H9 (cell line): Measurements from ENCODE around the gene KDM2B. TPM values are rescaled to one million over a fixed set of nuclear protein-coding genes. Genes with fewer than 3 reads are reported as not detected.

Experiments
- DNase-seq: peaks from one replicate; pipeline ENCODE4 v3.0.0-alpha.2; 2017
- H2AFZ ChIP-seq: one replicate; pipeline ENCODE4 v1.6.1; 2013; ENCODE audit warnings: mild to moderate bottlenecking, low read length, control low read depth, moderate library complexity
- H2AK5ac ChIP-seq: 2 replicates; pipeline ENCODE4 v1.6.1; 2013; ENCODE audit warnings: low read length, control low read depth, mixed read lengths; ENCODE audit not compliant: insufficient read length
- H2BK120ac ChIP-seq: one replicate; pipeline ENCODE4 v1.6.1; 2013; ENCODE audit warnings: low read depth, mild to moderate bottlenecking, low read length, control low read depth, inconsistent platforms; ENCODE audit not compliant: poor library complexity, severe bottlenecking
- H2BK12ac ChIP-seq: 2 replicates; pipeline ENCODE4 v1.6.1; 2013; ENCODE audit warnings: low read length, control low read depth, mixed read lengths, low read depth; ENCODE audit not compliant: insufficient read length
- H2BK15ac ChIP-seq: 2 replicates; pipeline ENCODE4 v1.6.1; 2013; ENCODE audit warnings: low read depth, low read length, control low read depth
- H2BK20ac ChIP-seq: one replicate; pipeline ENCODE4 v1.6.1; 2013; ENCODE audit warnings: low read depth, mild to moderate bottlenecking, low read length, control low read depth, inconsistent platforms; ENCODE audit not compliant: poor library complexity, severe bottlenecking
- H2BK5ac ChIP-seq: 2 replicates; pipeline ENCODE4 v1.6.1; 2013; ENCODE audit warnings: low read length, control low read depth, mixed read lengths; ENCODE audit not compliant: insufficient read length
- H3K14ac ChIP-seq: 2 replicates; pipeline ENCODE4 v1.6.1; 2013; ENCODE audit warnings: low read length, control low read depth; ENCODE audit not compliant: insufficient read depth
- H3K18ac ChIP-seq: 2 replicates; pipeline ENCODE4 v1.6.1; 2013; ENCODE audit warnings: low read depth, mild to moderate bottlenecking, mixed read lengths, low read length, control low read depth; ENCODE audit not compliant: insufficient read length
- H3K23ac ChIP-seq: 2 replicates; pipeline ENCODE4 v1.6.1; 2013; ENCODE audit warnings: low read length, control low read depth, mixed read lengths, low read depth; ENCODE audit not compliant: insufficient read length
- H3K23me2 ChIP-seq: 2 replicates; pipeline ENCODE4 v1.6.1; 2013; ENCODE audit warnings: low read depth, mild to moderate bottlenecking, mixed read lengths, low read length, control low read depth; ENCODE audit not compliant: insufficient read length, poor library complexity, severe bottlenecking
- H3K27ac ChIP-seq: 2 replicates; pipeline ENCODE4 v1.5.1; 2013; ENCODE audit warnings: low read length, control low read depth, mixed read lengths, low read depth; ENCODE audit not compliant: insufficient read length
- H3K27me3 ChIP-seq: 2 replicates; pipeline ENCODE4 v1.6.1; 2013; ENCODE audit warnings: low read length, control low read depth, inconsistent platforms; ENCODE audit not compliant: insufficient read depth
- H3K4ac ChIP-seq: 2 replicates; pipeline ENCODE4 v1.6.1; 2013; ENCODE audit warnings: low read depth, mild to moderate bottlenecking, control low read depth, inconsistent platforms, low read length, moderate library complexity
- H3K4me1 ChIP-seq: 2 replicates; pipeline ENCODE4 v1.6.1; 2013; ENCODE audit warnings: low read length, control low read depth, inconsistent platforms; ENCODE audit not compliant: insufficient read depth
- H3K4me2 ChIP-seq: 2 replicates; pipeline ENCODE4 v1.6.1; 2013; ENCODE audit warnings: low read length, control low read depth, mixed read lengths; ENCODE audit not compliant: insufficient read length, insufficient read depth
- H3K56ac ChIP-seq: 2 replicates; pipeline ENCODE4 v1.6.1; 2013; ENCODE audit warnings: low read depth, mild to moderate bottlenecking, mixed read lengths, low read length, control low read depth; ENCODE audit not compliant: insufficient read length
- H3K79me1 ChIP-seq: 2 replicates; pipeline ENCODE4 v1.6.1; 2013; ENCODE audit warnings: low read depth, mild to moderate bottlenecking, moderate library complexity, low read length, control low read depth, inconsistent platforms; ENCODE audit not compliant: insufficient read depth, poor library complexity, severe bottlenecking
- H3K79me2 ChIP-seq: 2 replicates; pipeline ENCODE4 v1.6.1; 2013; ENCODE audit warnings: low read length, control low read depth, inconsistent platforms; ENCODE audit not compliant: insufficient read depth
- H3K9ac ChIP-seq: 2 replicates; pipeline ENCODE4 v1.6.1; 2013; ENCODE audit warnings: low read length, control low read depth, mixed read lengths; ENCODE audit not compliant: insufficient read length; ENCODE audit errors: extremely low read depth
- H3K9me3 ChIP-seq: one replicate; pipeline ENCODE4 v1.6.1; 2013; ENCODE audit warnings: low read depth, low read length, inconsistent platforms; ENCODE audit not compliant: control insufficient read depth
- H3T11ph ChIP-seq: one replicate; pipeline ENCODE4 v1.6.1; 2013; ENCODE audit warnings: mild to moderate bottlenecking, low read length, control low read depth, inconsistent platforms
- H4K20me1 ChIP-seq: one replicate; pipeline ENCODE4 v1.6.1; 2013; ENCODE audit not compliant: control insufficient read depth, insufficient read length, insufficient read depth
- H4K5ac ChIP-seq: 2 replicates; pipeline ENCODE4 v1.6.1; 2013; ENCODE audit warnings: low read depth, mild to moderate bottlenecking, mixed read lengths, low read length, control low read depth; ENCODE audit not compliant: insufficient read length
- H4K8ac ChIP-seq: replicated peaks from 2 replicates; pipeline ENCODE4 v1.6.1; 2013; ENCODE audit warnings: low read length, control low read depth, mixed read lengths, low read depth; ENCODE audit not compliant: insufficient read length
- H4K91ac ChIP-seq: 2 replicates; pipeline ENCODE4 v1.6.1; 2013; ENCODE audit warnings: low read depth, mild to moderate bottlenecking, moderate library complexity, mixed read lengths, low read length, control low read depth; ENCODE audit not compliant: insufficient read length
- H3K27ac Mint-ChIP-seq, 3 experiments: 2 replicates in 2 of 3; 3 replicates in 1 of 3; pipeline ENCODE4 v1.8.0; 2020 to 2021; ENCODE audit warnings: mixed read lengths in 3 of 3, mild to moderate bottlenecking in 1 of 3, moderate library complexity in 1 of 3
- H3K27me3 Mint-ChIP-seq: 2 replicates; pipeline ENCODE4 v1.8.0; 2021; ENCODE audit warnings: low read depth, mild to moderate bottlenecking, moderate library complexity, mixed read lengths
- H3K36me3 Mint-ChIP-seq, 3 experiments: 2 replicates in 2 of 3; 3 replicates in 1 of 3; pipeline ENCODE4 v1.8.0; 2020 to 2021; ENCODE audit warnings: low read depth in 3 of 3, mixed read lengths in 3 of 3; ENCODE audit not compliant: insufficient read depth in 1 of 3
- H3K4me1 Mint-ChIP-seq, 2 experiments: 2 replicates each; pipeline ENCODE4 v1.8.0; 2020; ENCODE audit warnings: mixed read lengths in 2 of 2
- H3K4me3 Mint-ChIP-seq, 2 experiments: 2 replicates in 1 of 2; 3 replicates in 1 of 2; pipeline ENCODE4 v1.8.0; 2020 to 2021; ENCODE audit warnings: mild to moderate bottlenecking in 2 of 2, mixed read lengths in 2 of 2, moderate library complexity in 1 of 2
- H3K9me3 Mint-ChIP-seq, 2 experiments: 2 replicates in 1 of 2; 3 replicates in 1 of 2; pipeline ENCODE4 v1.8.0; 2020; ENCODE audit warnings: mild to moderate bottlenecking in 2 of 2, mixed read lengths in 2 of 2, moderate library complexity in 1 of 2
- WGBS: extraction: QIAGEN DNeasy Blood & Tissue Kit; methylation state at CpG from one replicate; pipeline ENCODE4 v1.1.7; 2013; ENCODE audit warnings: missing lambda C conversion rate, low lambda C conversion rate, mixed read lengths; ENCODE audit not compliant: insufficient read length; ENCODE audit errors: extremely low coverage; 5-methylcytosine and 5-hydroxymethylcytosine counted together
- total RNA-seq: library from RNA; stranded (reverse); gene quantifications from 2 replicates; pipeline ENCODE4 v1.2.1, GENCODE V29; 2021
- TF ChIP-seq, protein P1 (sequence below): fragments of 200-600 bp; sonication (generic); conservative IDR thresholded peaks from 3 replicates; pipeline ENCODE4 v1.8.0; 2021; ENCODE audit warnings: antibody characterized with exemption, mild to moderate bottlenecking

Gene KDM2B
- total RNA-seq, 1 experiment from 2014 or later: 143 TPM

DNA sequence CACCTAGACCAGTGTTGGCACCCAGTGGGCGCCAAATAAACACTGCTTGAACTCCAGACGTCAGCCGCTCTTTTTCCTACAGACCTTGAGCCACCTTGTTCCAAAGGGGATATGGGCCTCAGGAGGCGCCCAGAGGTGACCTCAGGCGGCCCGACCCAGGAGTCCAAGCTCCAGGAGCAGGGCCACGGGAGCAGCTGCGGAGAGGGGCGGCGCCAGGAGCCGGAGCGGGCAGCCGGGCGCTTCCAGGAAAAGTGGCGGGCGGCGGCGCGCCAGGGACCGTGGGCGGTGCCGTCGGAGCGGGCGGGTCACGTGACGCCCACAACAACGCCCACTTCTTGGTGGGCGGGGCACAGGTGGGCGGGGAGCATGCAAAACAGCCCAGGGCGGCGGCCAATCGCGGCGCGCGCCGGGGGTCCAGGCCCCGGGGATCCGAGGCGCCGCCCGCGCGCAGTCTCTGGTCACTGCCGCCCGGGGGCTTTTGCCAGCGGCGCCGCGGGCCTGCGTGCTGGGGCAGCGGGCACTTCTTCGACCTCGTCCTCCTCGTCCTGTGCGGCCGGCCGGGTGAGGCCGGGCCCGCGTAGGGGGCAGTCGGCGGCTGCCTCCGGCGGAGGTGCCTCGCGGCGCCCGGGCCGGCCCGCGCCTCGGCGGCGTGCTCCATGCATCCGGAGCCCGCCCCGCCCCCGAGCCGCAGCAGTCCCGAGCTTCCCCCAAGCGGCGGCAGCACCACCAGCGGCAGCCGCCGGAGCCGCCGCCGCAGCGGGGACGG lies 45.4 kb upstream of the KDM2B start, which contains the start of gene ORAI1:
ORAI1 (plus strand) TSS at position 444 of the 766 bp plus-strand sequence.
- Histone ChIP-seq H3K23me2 (peaks cover 19% of the 10 kb centered on the region), H3K56ac (no peak within 1 kb of the TSS), H4K5ac (no peak within 1 kb of the TSS), H3K9ac (peak within 1 kb of the TSS; percentile 57), H3K9me3 (no peaks in the 10 kb centered on the region), H2BK12ac (no peak within 1 kb of the TSS), H2BK120ac (no peak within 1 kb of the TSS), H3K79me1 (peaks cover 7% of the 10 kb centered on the region), H3K4me2 (peak within 1 kb of the TSS; percentile 72), H3K27ac (no peak within 1 kb of the TSS), H3T11ph (no peak within 1 kb of the TSS), H2AK5ac (no peak within 1 kb of the TSS), H3K18ac (peak within 1 kb of the TSS; percentile 62), H2BK5ac (no peak within 1 kb of the TSS), H2BK15ac (no peak within 1 kb of the TSS), H3K4ac (no peak within 1 kb of the TSS), H4K20me1 (no peaks in the 10 kb centered on the region), H3K4me1 (peaks cover 16% of the 10 kb centered on the region; the same call in 1 of the 2 replicates), H2BK20ac (no peak within 1 kb of the TSS), H2AFZ (no peak within 1 kb of the TSS), H3K27me3 (no peaks in the 10 kb centered on the region), H3K14ac (peak within 1 kb of the TSS; percentile 60), H4K8ac (no peak within 1 kb of the TSS), H4K91ac (no peak within 1 kb of the TSS), H3K79me2 (peaks cover 14% of the 10 kb centered on the region; the same call in 1 of the 2 replicates), H3K23ac (no peak within 1 kb of the TSS)
- no peaks in the 10 kb centered on the region for H3K9me3 Mint-ChIP-seq
- peak; percentile 97 for DNase-seq
- peak within 1 kb of the TSS; percentile 35 to 96 (median 66); a peak in 5 of 7 replicates for H3K27ac Mint-ChIP-seq
- no CpG with 5 or more reads among the region's 92 CpGs for WGBS
- H3K27me3 Mint-ChIP-seq: no peaks in the 10 kb centered on the region
- H3K4me3 Mint-ChIP-seq: peak within 1 kb of the TSS; percentile 83 to 91
- H3K36me3 Mint-ChIP-seq: peaks cover 2 to 12% (median 9%) of the 10 kb centered on the region in 3 experiments; a peak in 6 of 7 replicates
- peaks cover 30 to 50% of the 10 kb centered on the region in 2 experiments for H3K4me1 Mint-ChIP-seq
- TF ChIP-seq, protein P1, sequence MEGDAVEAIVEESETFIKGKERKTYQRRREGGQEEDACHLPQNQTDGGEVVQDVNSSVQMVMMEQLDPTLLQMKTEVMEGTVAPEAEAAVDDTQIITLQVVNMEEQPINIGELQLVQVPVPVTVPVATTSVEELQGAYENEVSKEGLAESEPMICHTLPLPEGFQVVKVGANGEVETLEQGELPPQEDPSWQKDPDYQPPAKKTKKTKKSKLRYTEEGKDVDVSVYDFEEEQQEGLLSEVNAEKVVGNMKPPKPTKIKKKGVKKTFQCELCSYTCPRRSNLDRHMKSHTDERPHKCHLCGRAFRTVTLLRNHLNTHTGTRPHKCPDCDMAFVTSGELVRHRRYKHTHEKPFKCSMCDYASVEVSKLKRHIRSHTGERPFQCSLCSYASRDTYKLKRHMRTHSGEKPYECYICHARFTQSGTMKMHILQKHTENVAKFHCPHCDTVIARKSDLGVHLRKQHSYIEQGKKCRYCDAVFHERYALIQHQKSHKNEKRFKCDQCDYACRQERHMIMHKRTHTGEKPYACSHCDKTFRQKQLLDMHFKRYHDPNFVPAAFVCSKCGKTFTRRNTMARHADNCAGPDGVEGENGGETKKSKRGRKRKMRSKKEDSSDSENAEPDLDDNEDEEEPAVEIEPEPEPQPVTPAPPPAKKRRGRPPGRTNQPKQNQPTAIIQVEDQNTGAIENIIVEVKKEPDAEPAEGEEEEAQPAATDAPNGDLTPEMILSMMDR: no peak; the same call in 2 of the 3 replicates
